Retinal pigment epithelial cell (primary cell): ENCODE data around the gene CCSAP.

Experiments used
- DNase-seq: peaks from one replicate; pipeline ENCODE4 v3.0.0-alpha.2; 2010; ENCODE audit warnings: low read depth
- H3K4me3 ChIP-seq: 2 replicates; pipeline ENCODE4 v1.5.1; 2011; ENCODE audit warnings: mild to moderate bottlenecking, low read length, control low read depth, moderate library complexity
- CTCF ChIP-seq: conservative IDR thresholded peaks from 2 replicates; pipeline ENCODE4 v1.5.1; 2011; ENCODE audit warnings: low read depth, low read length, control low read depth, inconsistent platforms

The CCSAP gene

DNA sequence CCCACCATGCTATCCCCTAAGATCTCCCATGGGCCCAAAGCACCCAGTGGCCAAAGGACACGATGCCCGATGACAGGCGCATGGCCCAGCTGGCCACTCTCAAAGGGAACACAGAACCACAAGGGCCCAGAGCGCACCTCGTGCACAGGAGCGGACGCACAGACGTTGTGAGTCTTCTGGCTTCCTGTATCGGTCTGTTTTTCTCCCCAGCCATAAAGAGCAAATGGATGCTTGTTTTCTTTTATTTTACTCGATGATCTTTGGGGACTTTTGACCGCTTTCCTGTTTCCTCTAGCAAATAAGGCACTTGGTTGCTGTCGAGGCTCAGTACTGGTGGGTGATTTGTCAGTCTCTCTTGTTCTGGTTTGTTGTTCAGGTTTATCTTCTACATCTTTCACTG lies 16.2 kb downstream of the CCSAP start:
- no peak for DNase-seq
- no peak for TF ChIP-seq CTCF
- no peak overlapping the region for H3K4me3 ChIP-seq

GRCh38 chr1:229325853-229326487 lies 16.9 kb downstream of the CCSAP start:
- DNase-seq, result no peak
- no peak overlapping the region for H3K4me3 ChIP-seq
- no peak for TF ChIP-seq CTCF

DNA sequence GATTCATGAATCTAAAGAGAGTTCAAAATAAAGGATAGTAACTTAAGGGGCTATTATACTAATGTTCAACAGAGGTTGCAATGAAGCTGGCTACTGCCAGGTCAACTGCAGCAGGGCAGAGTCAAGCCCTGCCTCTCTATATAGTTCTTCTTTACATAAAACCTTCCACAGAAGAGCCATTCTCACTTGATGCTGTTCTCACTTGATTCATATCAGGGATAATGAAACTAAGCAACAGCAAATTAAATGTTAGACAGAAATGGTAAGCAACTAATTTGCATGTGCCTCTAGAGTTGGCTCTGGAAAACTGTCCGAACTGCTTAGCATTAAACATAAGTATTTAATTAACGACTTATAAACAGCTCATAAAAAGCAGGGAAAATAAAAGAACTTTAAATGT lies 17.4 kb downstream of the CCSAP start:
- no peak overlapping the region for H3K4me3 ChIP-seq
- TF ChIP-seq CTCF, result no peak
- DNase-seq, result no peak

GRCh38 chr1:229323885-229324553 lies 18.8 kb downstream of the CCSAP start:
- H3K4me3 ChIP-seq, result no peak overlapping the region
- DNase-seq, result no peak
- no peak for TF ChIP-seq CTCF

GRCh38 chr1:229323201-229323600 lies 19.6 kb downstream of the CCSAP start:
- TF ChIP-seq CTCF, result no peak
- no peak for DNase-seq
- no peak overlapping the region for H3K4me3 ChIP-seq

DNA sequence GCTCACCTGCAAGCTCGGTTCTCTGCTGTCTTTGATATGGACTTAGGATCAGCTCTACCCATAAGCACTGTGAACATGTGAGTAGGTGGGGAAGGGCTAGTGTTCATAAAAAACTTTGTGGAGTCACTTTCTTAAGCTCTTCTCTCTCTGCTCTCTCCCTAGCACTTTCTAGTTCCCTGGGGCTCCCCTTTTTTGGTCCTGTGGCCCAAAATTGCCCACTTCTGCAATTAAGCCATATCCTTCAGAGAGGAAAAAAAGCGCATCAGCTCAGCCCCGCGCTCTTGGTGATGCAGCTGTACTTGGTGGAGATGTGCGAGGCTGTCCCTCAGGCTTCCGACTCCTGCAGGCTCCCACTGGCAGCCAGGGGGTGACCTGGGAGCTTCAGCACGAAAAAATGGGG lies 23.4 kb downstream of the CCSAP start:
- no peak for DNase-seq
- no peak for TF ChIP-seq CTCF
- H3K4me3 ChIP-seq, result no peak overlapping the region

DNA sequence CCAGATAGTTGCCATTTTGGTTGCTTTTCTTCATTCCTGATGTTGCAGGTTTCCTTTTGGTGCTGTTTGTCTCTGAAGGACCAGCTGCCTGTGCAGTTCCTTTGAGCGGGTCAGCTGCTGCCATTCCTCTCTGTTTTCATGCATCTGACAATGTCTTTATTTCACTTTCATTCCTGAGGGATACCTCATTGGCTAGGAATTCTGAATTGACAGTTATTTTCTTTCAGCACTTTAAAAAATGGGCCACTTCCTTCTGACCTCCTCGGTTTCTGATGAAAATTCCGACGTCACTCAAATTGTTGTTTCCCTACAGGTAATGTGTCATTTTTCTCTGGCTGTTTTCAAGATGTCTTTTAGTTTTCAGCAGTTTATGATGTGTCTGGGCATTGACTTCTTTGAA lies 24.8 kb downstream of the CCSAP start:
- no peak for TF ChIP-seq CTCF
- DNase-seq, result no peak
- no peak overlapping the region for H3K4me3 ChIP-seq
